ENCODE measurements around the gene RAB18. TPM values are rescaled to one million over a fixed set of nuclear protein-coding genes. Genes with fewer than 3 reads are reported as not detected.
"Not testable (repeated sequence)": the region's sequence is repeated elsewhere in the genome, so short reads cannot be mapped to it uniquely, and the experiment has no call there.

RAB18 gene
- total RNA-seq (2014; rRNA removed; shearing (Covaris generic)) = 35.1 and 65.5 TPM in 2 replicates

DNA sequence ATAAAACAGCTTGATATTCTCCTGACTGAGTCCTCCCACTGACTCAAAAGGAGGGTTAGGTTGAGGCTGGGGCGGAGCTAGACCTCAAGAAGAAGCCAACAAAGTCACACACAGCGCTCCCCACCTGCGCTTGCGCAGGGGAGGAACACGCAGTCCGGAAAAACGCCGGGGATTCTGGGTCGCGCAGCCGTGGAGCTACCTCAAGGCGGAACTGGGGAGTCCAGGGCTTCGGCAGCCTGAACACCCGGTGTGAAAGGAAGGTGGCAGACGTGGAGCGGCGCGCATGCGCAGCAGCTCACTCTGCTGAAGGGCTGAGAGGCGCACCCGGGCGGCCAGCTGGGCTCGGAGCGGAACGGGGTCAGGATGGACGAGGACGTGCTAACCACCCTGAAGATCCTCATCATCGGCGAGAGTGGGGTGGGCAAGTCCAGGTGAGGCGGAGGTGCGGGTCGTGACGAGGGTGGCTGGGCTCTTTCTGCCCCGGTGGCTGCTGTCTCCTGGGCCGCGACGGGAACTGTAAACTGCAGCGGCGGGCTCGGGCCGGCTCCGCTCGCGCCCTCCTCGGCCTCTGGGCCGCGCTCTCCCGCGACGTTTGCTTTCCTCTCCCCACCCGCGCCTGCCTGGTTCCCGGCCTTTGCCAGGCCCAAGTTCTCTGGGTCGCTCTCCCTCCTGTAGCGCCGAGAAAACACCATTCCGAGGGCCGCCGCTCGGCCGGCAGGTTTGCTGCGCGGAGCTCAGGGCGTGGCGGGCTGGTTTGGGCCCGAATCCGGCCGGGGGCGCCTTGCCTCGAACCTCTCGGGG is at the start of gene RAB18:
RAB18 (plus strand) TSS at position 298 of the 801 bp plus-strand sequence; CDS start at position 364, 66 bp downstream.
- in situ Hi-C loops (cut with HindIII; ENCODE audit: low sequenced_read_pairs) = no loop called here
- DNase-seq (ENCODE audit: low spot score) = peak; percentile 96

DNA sequence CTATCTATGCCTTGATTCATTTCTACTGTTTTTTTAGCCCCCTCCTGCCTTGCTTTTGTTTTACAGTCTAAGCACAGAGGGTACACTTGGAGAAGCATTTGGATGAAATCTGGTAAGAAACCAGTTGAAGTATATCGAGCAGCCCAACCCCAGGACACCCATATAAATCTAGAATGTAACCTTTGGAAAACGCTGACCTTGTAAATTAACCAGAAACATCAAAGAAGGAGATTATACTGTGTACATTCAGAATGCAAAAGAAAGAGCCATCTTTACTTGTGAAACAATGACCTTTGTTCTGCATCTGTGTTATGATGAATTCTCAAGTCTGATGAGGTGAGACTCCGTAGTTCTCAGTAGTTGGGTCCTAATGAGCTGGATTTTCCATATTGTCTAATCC is 49.3 kb upstream of the RAB18 start:
- no peak for DNase-seq (ENCODE audit: low spot score)
- in situ Hi-C loops (cut with HindIII; ENCODE audit: low sequenced_read_pairs) = no loop called here

DNA sequence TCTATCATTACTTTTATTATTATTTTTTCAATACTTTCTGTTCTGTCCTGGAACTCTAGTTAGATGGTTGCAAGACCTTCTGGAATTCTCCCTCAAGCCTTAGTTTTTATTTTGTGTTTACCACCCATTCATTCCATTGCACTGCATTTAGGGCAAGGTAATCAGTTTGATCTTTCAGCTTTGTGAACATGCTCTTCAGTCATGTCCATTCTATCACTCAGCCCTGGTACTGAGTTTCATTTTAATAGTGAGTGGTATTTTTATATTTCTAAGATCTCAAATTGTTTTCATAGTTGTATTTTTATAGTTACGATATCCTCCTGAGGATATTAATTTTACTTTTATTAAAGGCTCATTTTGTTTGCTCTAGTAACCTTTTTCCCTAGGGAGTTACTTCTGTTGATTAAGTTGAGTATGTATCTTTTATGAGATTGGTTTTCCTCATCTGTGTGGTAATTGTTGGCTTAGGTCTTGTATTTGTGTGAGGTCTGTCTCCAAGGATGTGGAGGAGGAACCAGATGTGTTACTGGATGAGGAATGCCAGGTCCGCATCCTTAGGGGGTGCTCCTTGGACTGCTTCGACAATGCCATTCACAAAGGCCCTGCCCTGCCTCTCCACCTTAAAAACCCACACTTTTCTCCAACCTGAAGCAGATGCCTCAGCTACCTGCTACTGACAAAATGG is 46.7 kb upstream of the RAB18 start:
- no peak for DNase-seq (ENCODE audit: low spot score)
- in situ Hi-C loops (cut with HindIII; ENCODE audit: low sequenced_read_pairs) = no loop called here

DNA sequence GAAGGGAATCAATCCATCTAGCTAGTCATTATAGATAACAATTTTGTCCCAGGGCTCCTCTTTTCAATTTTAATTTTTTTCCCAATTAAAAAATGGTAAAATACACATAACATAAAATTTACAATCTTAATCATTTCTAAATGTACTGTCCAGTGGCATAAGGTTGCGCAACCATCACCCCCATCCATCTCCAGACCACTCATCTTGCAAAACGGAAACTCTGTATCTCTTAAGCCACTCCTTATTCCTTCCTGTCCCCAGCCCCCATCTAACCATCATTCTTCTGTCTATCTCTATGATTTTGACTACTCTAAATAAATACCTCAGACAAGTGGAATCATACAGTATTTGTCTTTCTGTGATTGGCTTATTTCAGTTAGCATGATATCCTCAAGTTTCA is 46.1 kb upstream of the RAB18 start:
- DNase-seq (ENCODE audit: low spot score) = no peak
- in situ Hi-C loops (cut with HindIII; ENCODE audit: low sequenced_read_pairs) = no loop called here

DNA sequence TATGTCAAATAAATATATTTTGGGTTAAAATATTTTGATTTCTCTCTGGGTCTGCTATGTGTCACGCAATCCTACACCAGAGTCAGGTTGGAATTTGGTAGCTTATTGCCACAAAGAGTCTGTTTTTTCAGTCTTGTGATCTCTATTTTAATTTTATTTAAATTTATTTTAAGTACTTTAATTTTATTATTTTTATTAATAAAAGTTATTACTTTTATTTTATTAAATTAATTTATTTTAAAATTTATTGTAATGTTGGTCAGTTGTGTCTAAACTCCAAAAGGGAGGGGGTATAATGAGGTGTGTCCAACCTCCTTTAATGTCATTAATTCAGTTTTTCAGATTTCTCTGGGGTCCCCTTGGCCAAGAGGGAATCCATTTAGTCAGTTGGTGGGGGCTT is 42.8 kb upstream of the RAB18 start:
- DNase-seq (ENCODE audit: low spot score) = no peak
- in situ Hi-C loops (cut with HindIII; ENCODE audit: low sequenced_read_pairs) = no loop called here

DNA sequence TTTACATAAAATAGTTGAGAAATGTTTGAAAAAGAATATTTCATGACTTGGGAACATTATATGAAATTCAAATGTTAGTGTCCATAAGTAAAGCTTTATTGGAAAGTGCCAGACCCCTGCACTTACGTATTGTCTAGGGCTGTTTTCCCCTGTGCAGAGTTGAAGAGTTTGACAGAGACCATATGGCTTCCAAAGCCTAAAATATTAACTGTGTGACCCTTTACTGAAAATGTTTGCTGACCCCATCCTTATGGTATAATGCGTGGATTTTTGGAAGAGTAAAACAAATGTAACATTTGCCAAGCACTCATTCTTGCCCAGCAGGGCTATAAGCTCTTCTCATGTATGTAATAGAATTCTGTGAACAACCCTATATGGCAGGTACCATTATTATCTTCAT is 40.1 kb upstream of the RAB18 start:
- no peak for DNase-seq (ENCODE audit: low spot score)
- in situ Hi-C loops (cut with HindIII; ENCODE audit: low sequenced_read_pairs) = no loop called here

DNA sequence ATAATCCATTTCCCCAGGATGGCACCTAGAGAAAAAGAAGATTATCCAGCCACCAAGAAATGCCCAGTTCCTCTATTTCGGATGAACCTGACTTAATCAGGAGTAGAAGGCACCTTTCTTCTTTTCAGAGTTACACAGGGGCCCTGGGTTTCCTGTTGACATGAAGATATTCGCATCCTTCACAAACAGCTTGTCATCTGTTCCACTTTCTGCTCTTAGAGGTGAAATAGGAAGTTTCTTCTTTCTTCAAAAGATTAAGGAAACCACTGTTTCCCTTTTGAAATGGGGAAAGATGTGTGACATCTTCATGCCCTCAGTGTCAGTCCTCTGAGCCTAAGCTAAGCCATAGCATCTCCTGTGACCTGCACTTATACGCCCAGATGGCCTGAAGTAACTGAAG is 39.1 kb upstream of the RAB18 start:
- no peak for DNase-seq (ENCODE audit: low spot score)
- in situ Hi-C loops (cut with HindIII; ENCODE audit: low sequenced_read_pairs) = no loop called here

DNA sequence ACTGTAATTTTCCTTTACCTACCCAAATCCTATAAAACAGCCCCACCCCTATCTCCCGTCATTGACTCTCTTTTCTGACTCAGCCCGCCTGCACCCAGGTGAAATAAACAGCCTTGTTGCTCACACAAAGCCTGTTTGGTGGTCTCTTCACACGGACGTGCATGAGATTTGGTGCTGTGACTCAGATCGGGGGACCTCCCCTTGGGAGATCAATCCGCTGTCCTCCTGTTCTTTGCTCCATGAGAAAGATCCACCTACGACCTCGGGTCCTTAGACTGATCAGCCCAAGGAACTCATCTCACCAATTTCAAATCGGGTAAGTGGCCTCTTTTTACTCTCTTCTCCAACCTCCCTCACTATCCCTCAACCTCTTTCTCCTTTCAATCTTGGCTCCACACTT is 38.5 kb upstream of the RAB18 start:
- DNase-seq (ENCODE audit: low spot score); in situ Hi-C loops (cut with HindIII; ENCODE audit: low sequenced_read_pairs): not testable (repeated sequence)

DNA sequence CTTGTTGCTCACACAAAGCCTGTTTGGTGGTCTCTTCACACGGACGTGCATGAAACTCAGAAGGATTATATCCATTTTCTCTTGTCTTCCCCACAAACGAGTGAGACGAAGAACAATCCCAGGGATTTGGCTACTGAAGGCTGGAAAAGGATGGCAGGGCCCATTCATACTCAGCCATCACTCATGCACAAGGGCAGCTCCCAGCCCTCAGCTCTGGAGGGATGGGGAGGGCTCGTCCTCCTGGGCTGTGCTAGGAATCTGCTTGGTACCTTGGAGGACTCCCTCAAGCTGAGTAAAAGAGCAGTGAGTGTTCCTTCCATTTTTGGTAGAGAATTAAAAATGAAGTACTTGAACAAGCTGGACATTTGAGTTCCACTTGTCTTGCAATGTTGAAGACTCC is 33.2 kb upstream of the RAB18 start:
- in situ Hi-C loops (cut with HindIII; ENCODE audit: low sequenced_read_pairs) = no loop called here
- no peak for DNase-seq (ENCODE audit: low spot score)

DNA sequence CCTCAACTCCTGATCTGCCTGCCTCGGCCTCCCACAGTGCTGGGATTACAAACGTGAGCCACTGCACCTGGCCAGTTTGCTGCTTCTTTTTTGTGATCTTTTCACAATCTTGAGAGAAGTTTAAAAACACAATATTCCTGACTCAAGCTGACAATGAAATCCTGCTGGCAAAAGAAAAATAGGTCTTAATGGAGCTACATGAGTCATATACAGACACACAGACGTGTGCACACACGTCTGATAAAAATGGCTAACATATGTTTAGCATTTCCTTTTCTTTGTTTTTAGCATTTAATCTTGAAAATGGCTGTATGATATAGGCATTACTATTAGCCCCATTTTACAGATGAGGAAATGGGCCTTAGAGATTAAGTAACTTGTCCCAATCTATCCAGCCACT is 29.4 kb upstream of the RAB18 start:
- in situ Hi-C loops (cut with HindIII; ENCODE audit: low sequenced_read_pairs) = no loop called here
- no peak for DNase-seq (ENCODE audit: low spot score)

DNA sequence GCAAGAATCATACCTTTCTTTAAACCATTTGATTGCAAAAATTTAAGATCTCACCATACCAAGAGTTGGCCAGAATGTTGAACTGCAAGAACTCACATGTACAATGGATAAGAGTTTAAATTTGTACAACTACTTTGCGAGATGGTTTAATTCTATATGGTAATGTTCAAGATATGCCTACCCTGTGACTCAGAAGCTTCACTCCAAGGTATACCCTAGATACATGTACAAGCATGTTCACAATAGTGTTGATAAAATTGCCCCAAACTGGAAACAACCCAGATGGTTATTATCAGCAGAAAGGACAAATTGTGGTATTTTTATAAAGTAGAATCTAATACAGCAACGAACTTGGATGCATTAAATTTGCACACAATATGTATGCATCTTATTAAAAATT is 25.1 kb upstream of the RAB18 start:
- in situ Hi-C loops (cut with HindIII; ENCODE audit: low sequenced_read_pairs) = no loop called here

DNA sequence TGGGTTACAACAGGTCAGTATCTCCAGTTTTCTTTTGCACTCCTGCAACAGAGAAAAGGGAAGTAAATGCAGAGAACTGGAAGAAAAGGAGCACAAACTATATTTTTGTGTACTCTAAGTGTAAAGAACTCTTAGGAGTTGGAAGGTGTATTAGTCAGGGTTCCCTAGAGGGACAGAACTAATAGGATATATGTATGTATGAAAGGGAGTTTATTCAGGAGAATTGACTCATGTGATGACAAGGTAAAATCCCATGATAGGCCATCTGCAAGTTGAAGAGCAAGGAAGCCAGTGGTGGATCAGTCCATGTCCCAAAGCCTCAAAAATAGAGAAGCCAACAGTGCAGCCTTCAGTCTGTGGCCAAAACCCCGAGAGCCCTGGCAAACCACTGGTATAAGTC is 22.6 kb upstream of the RAB18 start:
- no peak for DNase-seq (ENCODE audit: low spot score)
- in situ Hi-C loops (cut with HindIII; ENCODE audit: low sequenced_read_pairs) = no loop called here

More for the DNA sequence above, 25.1 kb upstream of the RAB18 start:
- DNase-seq (ENCODE audit: low spot score) = no peak

DNA sequence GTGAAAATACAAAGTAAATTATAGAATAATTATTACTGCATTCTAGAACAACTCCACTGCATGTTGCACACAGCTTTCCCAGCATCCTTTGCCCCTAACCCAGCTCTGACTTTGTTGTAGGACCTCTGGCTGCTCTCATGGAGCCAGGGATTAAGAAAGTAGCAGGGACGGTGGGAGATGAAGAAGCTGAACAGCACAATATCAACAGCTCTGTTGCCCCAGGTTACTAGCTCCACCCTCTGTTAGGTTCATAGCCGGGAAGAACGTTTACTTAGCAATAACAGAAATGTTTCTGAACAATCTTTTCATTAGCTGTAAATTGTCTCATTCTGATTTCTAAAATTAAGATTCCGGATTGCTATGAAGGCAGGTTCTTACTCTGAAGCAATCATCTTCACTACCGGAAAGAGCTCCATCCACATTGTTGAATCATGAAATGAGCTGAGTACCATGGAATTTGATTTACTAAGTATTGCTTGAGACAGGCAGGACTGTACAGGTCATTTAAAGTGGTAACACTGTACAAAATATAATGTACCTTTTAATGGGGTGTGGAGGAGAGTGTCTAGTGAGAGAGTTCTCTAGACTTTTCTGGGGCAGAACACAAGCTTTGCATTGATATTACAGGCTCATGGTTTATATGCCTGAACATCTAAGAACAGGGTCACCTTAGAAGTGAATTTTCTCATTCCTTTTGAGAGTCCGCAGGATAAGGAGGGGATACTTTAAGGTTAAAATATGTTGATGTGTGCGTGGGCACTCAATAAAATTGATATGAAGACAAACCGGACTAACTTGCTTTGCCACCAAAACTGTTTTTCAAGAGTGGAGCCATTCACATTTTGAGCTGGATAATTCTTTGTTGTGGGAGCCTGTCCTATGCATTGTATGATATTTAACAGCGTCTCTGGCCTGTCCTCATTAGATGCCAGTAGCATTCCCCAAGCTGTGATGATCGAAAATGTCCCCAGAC is 20.8 kb upstream of the RAB18 start:
- in situ Hi-C loops (cut with HindIII; ENCODE audit: low sequenced_read_pairs) = no loop called here
- no peak for DNase-seq (ENCODE audit: low spot score)

DNA sequence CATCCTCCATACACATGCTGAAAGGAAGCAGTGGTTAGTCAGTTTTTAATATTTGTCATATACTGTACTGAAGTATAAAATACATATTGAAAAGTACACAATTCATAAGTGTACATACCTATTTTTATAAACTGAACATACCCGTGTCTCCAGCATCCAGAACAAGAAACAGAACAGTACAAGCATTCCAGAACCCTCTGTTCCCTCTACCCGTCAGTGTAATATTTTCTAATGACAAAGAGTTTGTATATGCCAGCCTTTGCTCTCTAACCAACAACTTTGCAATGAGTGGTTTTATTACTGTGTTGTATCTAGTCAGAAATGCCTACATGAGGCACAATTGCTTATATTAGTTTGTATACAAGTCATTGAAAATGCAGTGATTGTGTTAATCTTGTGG is 18.7 kb upstream of the RAB18 start:
- in situ Hi-C loops (cut with HindIII; ENCODE audit: low sequenced_read_pairs) = no loop called here
- no peak for DNase-seq (ENCODE audit: low spot score)

DNA sequence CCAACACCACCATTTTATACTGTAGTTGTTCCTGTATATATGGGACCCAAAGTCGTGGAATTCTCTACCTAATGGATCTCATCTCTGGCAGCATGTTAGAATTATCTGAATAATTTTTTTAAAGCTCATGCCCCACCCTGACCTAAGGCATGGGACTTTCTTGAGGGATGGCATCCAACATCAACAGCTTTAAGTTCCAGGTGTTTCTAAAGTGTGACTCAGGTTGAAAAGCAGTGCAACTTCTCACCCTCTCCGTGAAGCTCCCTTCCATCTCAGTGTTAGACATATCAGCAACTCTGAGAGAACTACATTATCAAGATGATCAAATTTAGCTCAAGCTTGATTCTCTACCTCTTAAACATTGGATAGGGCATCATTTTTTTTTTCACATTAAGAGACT is 18.1 kb upstream of the RAB18 start:
- in situ Hi-C loops (cut with HindIII; ENCODE audit: low sequenced_read_pairs) = no loop called here
- no peak for DNase-seq (ENCODE audit: low spot score)

DNA sequence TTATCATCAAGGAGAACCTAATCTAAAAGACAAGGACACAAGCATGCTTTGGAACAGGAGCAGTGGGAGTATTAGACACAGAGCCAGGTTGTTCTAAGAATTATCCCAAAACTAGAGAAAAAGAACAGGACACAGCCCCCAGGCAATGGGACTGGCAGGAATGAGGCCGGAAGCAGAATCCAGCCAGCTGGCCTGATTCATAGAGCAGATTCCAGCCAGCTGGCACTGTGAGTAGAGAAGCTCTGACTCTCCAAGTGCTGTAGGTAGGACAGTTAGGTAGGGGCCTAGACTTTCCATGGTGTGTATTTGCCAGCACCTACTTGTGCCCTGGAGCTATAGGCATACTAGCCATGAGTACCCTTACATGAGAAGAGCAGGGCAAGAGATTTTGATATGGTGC is 13.3 kb upstream of the RAB18 start:
- no peak for DNase-seq (ENCODE audit: low spot score)
- in situ Hi-C loops (cut with HindIII; ENCODE audit: low sequenced_read_pairs) = no loop called here

DNA sequence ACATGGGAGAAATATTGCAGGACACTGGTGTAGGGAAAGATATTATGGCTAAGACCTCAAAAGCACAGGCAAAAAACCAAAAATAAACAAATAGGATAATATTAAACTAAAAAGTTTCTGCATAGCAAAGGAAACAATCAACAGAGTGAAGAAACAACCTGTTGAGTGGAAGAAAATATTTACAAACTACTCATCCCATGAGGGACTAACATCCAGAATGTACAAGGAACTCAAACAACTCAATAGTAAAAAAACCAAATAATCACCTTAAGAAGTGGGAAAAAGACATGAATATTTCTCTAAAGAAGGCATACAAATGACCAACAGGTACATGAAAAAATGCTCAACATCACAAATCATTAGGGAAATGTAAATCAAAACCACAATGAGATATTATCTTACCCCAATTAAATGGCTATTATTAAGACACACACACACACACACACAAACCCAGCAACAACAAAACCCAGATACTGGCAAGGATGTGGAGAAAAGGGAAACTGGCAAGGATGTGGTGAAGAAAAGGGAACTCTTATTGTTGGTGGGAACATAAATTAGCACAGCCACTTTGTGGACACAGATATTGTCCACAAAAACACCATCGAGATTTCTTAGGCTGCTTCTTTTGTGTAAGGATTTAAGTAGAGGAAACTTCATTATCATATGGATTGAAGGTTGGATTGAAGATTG is 9.8 kb upstream of the RAB18 start:
- DNase-seq (ENCODE audit: low spot score) = no peak
- in situ Hi-C loops (cut with HindIII; ENCODE audit: low sequenced_read_pairs) = no loop called here

DNA sequence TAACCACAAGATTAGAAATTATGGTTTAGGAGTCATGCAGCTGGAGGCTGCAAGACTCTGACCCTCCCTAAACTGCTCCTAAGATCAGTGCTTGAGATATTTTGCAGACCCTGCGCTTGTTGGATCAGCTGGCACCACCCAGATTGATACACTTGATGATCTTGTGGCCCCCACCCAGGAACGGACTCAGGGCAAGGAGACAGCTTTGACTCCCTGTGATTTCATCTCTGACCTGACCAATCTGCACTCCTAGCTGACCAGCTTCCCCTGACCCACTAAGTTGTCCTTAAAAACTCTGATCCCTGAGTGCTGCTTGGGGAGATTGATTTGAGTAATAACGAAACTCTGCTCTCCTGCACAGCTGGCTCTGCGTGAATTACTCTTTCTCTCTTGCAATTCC is 8.0 kb upstream of the RAB18 start:
- in situ Hi-C loops (cut with HindIII; ENCODE audit: low sequenced_read_pairs) = no loop called here
- no peak for DNase-seq (ENCODE audit: low spot score)

DNA sequence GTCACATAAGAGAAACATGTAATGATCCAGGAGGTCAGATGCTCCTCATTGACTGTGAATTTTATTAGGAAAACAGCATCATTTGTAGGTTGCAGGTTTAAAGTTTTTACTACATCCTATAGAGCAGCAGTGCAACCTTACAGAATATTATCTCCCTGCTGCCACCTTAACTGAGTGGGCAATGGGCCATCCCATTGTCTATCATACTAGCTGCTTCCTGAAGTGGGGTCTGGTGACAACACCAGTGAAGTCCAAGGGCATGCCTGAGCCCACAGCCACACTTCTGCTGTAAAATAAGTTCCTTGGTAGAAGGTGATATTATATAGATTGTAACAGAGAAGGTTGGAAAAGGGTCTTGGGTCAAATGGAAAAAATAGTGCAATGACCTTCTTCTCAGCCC is 4.0 kb upstream of the RAB18 start:
- no peak for DNase-seq (ENCODE audit: low spot score)
- in situ Hi-C loops (cut with HindIII; ENCODE audit: low sequenced_read_pairs) = no loop called here

All from G401 (cell line).